ENCODE results near the gene CD86.

The CD86 gene

DNA sequence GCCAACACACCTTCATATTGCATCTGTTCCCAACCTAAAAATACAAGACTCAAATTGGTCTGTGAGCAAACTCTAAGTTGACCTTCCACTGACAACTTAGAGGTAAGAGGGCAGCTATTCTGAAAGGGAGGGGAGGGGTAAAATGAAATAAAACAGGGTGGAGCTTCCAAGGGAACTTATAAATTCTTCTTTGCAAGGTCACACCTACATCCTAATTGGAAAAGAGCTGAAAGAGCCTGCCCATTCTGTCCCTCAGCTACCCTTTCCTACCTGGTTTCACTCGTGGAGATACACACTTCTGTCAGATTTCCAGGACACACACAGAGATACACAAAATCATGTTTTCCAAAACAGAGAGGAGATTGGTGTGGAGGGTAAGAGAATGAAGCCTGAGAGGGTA lies 34.1 kb upstream of the CD86 start:
- H3K9ac ChIP-seq (ENCODE audit: insufficient read length) = no peak overlapping the region
- no peak for DNase-seq (ENCODE audit: low read depth, low spot score)
- H3K27ac ChIP-seq = no peak overlapping the region
- no peak overlapping the region for H3K4me3 ChIP-seq
- TF ChIP-seq FOXP2 (optimal IDR thresholded peaks at IDR 0.05; ENCODE audit: control extremely low read depth, extremely low read length, insufficient read depth) (no peak), EZH2 (IDR thresholded peaks at IDR 0.05) (no peak), POLR2AphosphoS5 (IDR thresholded peaks at IDR 0.05; ENCODE audit: borderline replicate concordance, low read depth, low read length) (no peak)
- H3K9me3 ChIP-seq (ENCODE audit: low read depth, low read length) = no peaks in the 10 kb centered on the region
- H3K36me3 ChIP-seq (ENCODE audit: insufficient read depth, low read length) = no peaks in the 10 kb centered on the region

GRCh38 chr3:122021811-122022401 lies 33.3 kb upstream of the CD86 start, which contains the start of gene ILDR1:
Gene ILDR1, minus strand, starts transcription at chr3:122022247. Its CDS starts 170 bp downstream, at chr3:122022077.
- Histone ChIP-seq H3K9ac (ENCODE audit: insufficient read length) (no peak within 1 kb of the TSS), H3K27ac (no peak within 1 kb of the TSS), H3K4me3 (no peak within 1 kb of the TSS), H3K9me3 (ENCODE audit: low read depth, low read length) (no peaks in the 10 kb centered on the region), H3K36me3 (ENCODE audit: insufficient read depth, low read length) (no peaks in the 10 kb centered on the region)
- no peak for TF ChIP-seq EZH2 (IDR thresholded peaks at IDR 0.05)
- TF ChIP-seq FOXP2 (optimal IDR thresholded peaks at IDR 0.05; ENCODE audit: control extremely low read depth, extremely low read length, insufficient read depth) = no peak
- TF ChIP-seq POLR2AphosphoS5 (IDR thresholded peaks at IDR 0.05; ENCODE audit: borderline replicate concordance, low read depth, low read length) = no peak
- no peak for DNase-seq (ENCODE audit: low read depth, low spot score)

DNA sequence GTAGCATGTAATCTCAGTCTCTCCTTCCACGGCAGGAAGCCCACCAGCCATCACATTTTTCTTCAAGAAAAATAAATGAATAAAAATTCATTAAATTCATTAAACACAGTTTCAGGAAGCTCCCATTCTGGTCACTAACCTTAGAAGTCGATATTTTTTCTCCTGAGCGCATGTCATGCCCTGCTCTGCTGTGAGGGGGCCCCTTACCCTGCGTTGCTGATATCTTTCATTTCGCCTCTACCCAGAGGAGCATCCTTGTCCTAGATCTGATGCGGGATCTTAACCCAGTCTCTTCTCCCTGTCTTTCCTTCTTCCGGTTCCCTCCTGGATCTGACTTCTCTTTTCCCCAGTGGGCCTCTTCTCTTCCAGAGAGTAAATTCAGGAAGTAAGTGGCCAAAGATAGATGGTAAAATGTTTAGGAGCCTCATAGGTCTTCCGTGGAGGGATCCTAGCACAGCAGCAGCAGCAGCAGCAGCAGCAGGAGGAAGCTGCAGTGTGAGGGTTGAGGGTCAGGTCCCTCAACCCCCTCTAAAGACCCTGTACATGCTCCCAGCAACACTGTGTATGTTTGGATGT lies 31.7 kb upstream of the CD86 start:
- no peaks in the 10 kb centered on the region for H3K9me3 ChIP-seq (ENCODE audit: low read depth, low read length)
- no peak for TF ChIP-seq EZH2 (IDR thresholded peaks at IDR 0.05)
- no peak for TF ChIP-seq POLR2AphosphoS5 (IDR thresholded peaks at IDR 0.05; ENCODE audit: borderline replicate concordance, low read depth, low read length)
- no peak for TF ChIP-seq FOXP2 (optimal IDR thresholded peaks at IDR 0.05; ENCODE audit: control extremely low read depth, extremely low read length, insufficient read depth)
- no peaks in the 10 kb centered on the region for H3K36me3 ChIP-seq (ENCODE audit: insufficient read depth, low read length)
- no peak for DNase-seq (ENCODE audit: low read depth, low spot score)
- no peak overlapping the region for H3K4me3 ChIP-seq
- H3K9ac ChIP-seq (ENCODE audit: insufficient read length) = no peak overlapping the region
- no peak overlapping the region for H3K27ac ChIP-seq

- TF ChIP-seq FOXP2 (optimal IDR thresholded peaks at IDR 0.05; ENCODE audit: control extremely low read depth, extremely low read length, insufficient read depth) (no peak), EZH2 (IDR thresholded peaks at IDR 0.05) (no peak), POLR2AphosphoS5 (IDR thresholded peaks at IDR 0.05; ENCODE audit: borderline replicate concordance, low read depth, low read length) (no peak)
- Histone ChIP-seq H3K36me3 (ENCODE audit: insufficient read depth, low read length) (no peaks in the 10 kb centered on the region), H3K9me3 (ENCODE audit: low read depth, low read length) (no peaks in the 10 kb centered on the region), H3K27ac (no peak overlapping the region), H3K4me3 (no peak overlapping the region), H3K9ac (ENCODE audit: insufficient read length) (no peak overlapping the region)
- no peak for DNase-seq (ENCODE audit: low read depth, low spot score)
Measured at GRCh38 chr3:122024800-122025199, 30.4 kb upstream of the CD86 start.

DNA sequence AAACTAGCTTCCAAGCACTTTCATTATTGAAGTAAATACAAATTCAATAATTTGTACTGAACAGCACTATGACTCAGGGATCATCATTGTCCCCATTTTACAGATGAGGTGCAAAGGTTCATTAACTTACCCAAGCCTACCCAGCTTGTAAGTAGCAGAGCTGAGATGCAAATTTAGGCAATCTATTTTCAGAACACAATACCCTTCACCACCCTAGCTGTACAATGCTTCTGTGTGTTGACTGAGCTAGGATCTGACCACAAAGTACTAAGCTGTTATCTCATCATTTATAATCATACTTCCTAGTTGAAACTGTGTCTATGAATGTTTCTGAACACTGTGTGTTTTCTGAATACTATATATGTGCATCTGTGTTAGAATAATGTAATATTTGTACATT lies 29.9 kb upstream of the CD86 start:
- H3K27ac ChIP-seq = no peak overlapping the region
- no peak for TF ChIP-seq EZH2 (IDR thresholded peaks at IDR 0.05)
- TF ChIP-seq POLR2AphosphoS5 (IDR thresholded peaks at IDR 0.05; ENCODE audit: borderline replicate concordance, low read depth, low read length) = no peak
- TF ChIP-seq FOXP2 (optimal IDR thresholded peaks at IDR 0.05; ENCODE audit: control extremely low read depth, extremely low read length, insufficient read depth) = no peak
- H3K36me3 ChIP-seq (ENCODE audit: insufficient read depth, low read length) = no peaks in the 10 kb centered on the region
- no peak overlapping the region for H3K4me3 ChIP-seq
- H3K9me3 ChIP-seq (ENCODE audit: low read depth, low read length) = no peaks in the 10 kb centered on the region
- DNase-seq (ENCODE audit: low read depth, low spot score) = no peak
- H3K9ac ChIP-seq (ENCODE audit: insufficient read length) = no peak overlapping the region

- no peak for DNase-seq (ENCODE audit: low read depth, low spot score)
- H3K27ac ChIP-seq = no peak overlapping the region
- H3K9ac ChIP-seq (ENCODE audit: insufficient read length) = no peak overlapping the region
- no peaks in the 10 kb centered on the region for H3K9me3 ChIP-seq (ENCODE audit: low read depth, low read length)
- TF ChIP-seq POLR2AphosphoS5 (IDR thresholded peaks at IDR 0.05; ENCODE audit: borderline replicate concordance, low read depth, low read length) (no peak), EZH2 (IDR thresholded peaks at IDR 0.05) (no peak), FOXP2 (optimal IDR thresholded peaks at IDR 0.05; ENCODE audit: control extremely low read depth, extremely low read length, insufficient read depth) (no peak)
- H3K4me3 ChIP-seq = no peak overlapping the region
- H3K36me3 ChIP-seq (ENCODE audit: insufficient read depth, low read length) = no peaks in the 10 kb centered on the region
Measured at GRCh38 chr3:122030381-122031122, 24.6 kb upstream of the CD86 start.

GRCh38 chr3:122031123-122031468 lies 24.1 kb upstream of the CD86 start:
- Histone ChIP-seq H3K27ac (no peak overlapping the region), H3K36me3 (ENCODE audit: insufficient read depth, low read length) (no peaks in the 10 kb centered on the region), H3K9ac (ENCODE audit: insufficient read length) (no peak overlapping the region), H3K9me3 (ENCODE audit: low read depth, low read length) (no peaks in the 10 kb centered on the region), H3K4me3 (no peak overlapping the region)
- TF ChIP-seq POLR2AphosphoS5 (IDR thresholded peaks at IDR 0.05; ENCODE audit: borderline replicate concordance, low read depth, low read length) (no peak), EZH2 (IDR thresholded peaks at IDR 0.05) (no peak), FOXP2 (optimal IDR thresholded peaks at IDR 0.05; ENCODE audit: control extremely low read depth, extremely low read length, insufficient read depth) (no peak)
- DNase-seq (ENCODE audit: low read depth, low spot score) = no peak

GRCh38 chr3:122032531-122032930 lies 22.6 kb upstream of the CD86 start:
- TF ChIP-seq EZH2 (IDR thresholded peaks at IDR 0.05) = no peak
- H3K9me3 ChIP-seq (ENCODE audit: low read depth, low read length) = no peaks in the 10 kb centered on the region
- no peak overlapping the region for H3K9ac ChIP-seq (ENCODE audit: insufficient read length)
- no peak for DNase-seq (ENCODE audit: low read depth, low spot score)
- H3K27ac ChIP-seq = no peak overlapping the region
- no peak overlapping the region for H3K4me3 ChIP-seq
- no peaks in the 10 kb centered on the region for H3K36me3 ChIP-seq (ENCODE audit: insufficient read depth, low read length)
